ENCODE results near the gene TTC7B. TPM values are rescaled to one million over a fixed set of nuclear protein-coding genes. Genes with fewer than 3 reads are reported as not detected.

Gene TTC7B
- total RNA-seq, 4 donors from 2014 or later, result 3.3 to 18.1 (median 10.0) TPM

DNA sequence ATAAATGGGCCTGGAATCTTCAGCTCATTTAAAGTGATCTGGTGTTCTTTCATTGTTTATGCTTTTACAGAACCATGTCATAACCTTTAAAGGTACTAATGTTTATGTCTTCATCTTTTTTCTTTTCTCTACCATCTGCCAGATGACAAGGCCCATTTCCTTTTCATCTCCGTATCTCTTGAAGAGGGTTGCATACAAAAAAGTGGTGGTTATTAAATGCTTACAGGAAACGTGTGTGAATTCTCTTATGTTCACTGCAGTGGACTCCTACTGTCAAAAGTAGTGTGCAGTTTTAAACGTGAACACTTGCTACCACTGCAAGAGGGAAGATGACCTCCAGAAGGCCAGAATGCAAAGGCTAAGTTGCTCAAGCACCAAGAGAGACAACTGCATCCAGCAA is 91.4 kb downstream of the TTC7B start:
- H3K36me3 ChIP-seq, result peaks cover 0 to 4% (median 0%) of the 10 kb centered on the region in 3 donors
- H3K27ac ChIP-seq, result no peak overlapping the region
- peaks cover 0 to 16% (median 0%) of the 10 kb centered on the region in 3 donors for H3K4me1 ChIP-seq
- 78% methylated on average over 2 to 3 of the region's 3 CpGs for WGBS, 2 donors
- H3K4me3 ChIP-seq, result no peak overlapping the region
- no peak for DNase-seq
- TF ChIP-seq, protein P1, sequence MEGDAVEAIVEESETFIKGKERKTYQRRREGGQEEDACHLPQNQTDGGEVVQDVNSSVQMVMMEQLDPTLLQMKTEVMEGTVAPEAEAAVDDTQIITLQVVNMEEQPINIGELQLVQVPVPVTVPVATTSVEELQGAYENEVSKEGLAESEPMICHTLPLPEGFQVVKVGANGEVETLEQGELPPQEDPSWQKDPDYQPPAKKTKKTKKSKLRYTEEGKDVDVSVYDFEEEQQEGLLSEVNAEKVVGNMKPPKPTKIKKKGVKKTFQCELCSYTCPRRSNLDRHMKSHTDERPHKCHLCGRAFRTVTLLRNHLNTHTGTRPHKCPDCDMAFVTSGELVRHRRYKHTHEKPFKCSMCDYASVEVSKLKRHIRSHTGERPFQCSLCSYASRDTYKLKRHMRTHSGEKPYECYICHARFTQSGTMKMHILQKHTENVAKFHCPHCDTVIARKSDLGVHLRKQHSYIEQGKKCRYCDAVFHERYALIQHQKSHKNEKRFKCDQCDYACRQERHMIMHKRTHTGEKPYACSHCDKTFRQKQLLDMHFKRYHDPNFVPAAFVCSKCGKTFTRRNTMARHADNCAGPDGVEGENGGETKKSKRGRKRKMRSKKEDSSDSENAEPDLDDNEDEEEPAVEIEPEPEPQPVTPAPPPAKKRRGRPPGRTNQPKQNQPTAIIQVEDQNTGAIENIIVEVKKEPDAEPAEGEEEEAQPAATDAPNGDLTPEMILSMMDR (IDR thresholded peaks at IDR 0.05), result no peak
- TF ChIP-seq POLR2A (IDR thresholded peaks at IDR 0.05), result no peak
- intact Hi-C loops (cut with DNase I), result no loop called here
- no peaks in the 10 kb centered on the region for H3K9me3 ChIP-seq
- H3K27me3 ChIP-seq, result no peaks in the 10 kb centered on the region

- Histone ChIP-seq H3K4me3 (no peak overlapping the region), H3K4me1 (peaks cover 0 to 16% (median 0%) of the 10 kb centered on the region in 3 donors), H3K27me3 (no peaks in the 10 kb centered on the region), H3K27ac (no peak overlapping the region), H3K36me3 (no peaks in the 10 kb centered on the region), H3K9me3 (no peaks in the 10 kb centered on the region)
- whole genome bisulfite sequencing, 2 donors, result 60 to 62% methylated on average over 2 of the region's 2 CpGs
- intact Hi-C loops (cut with DNase I), result no loop called here
- TF ChIP-seq, protein P1 (IDR thresholded peaks at IDR 0.05), result no peak
- no peak for TF ChIP-seq POLR2A (IDR thresholded peaks at IDR 0.05)
- DNase-seq, result no peak
Measured at GRCh38 chr14:90722590-90722989, 93.6 kb downstream of the TTC7B start.

GRCh38 chr14:90721619-90722305 is 94.5 kb downstream of the TTC7B start:
- H3K4me3 ChIP-seq, result no peak overlapping the region
- H3K4me1 ChIP-seq, result peaks cover 0 to 11% (median 0%) of the 10 kb centered on the region in 3 donors
- intact Hi-C loops (cut with DNase I), result no loop called here
- 86 to 88% methylated on average over 10 of the region's 10 CpGs for WGBS, 2 donors
- DNase-seq, result no peak
- H3K27me3 ChIP-seq, result no peaks in the 10 kb centered on the region
- TF ChIP-seq POLR2A (IDR thresholded peaks at IDR 0.05), result no peak
- TF ChIP-seq, protein P1 (IDR thresholded peaks at IDR 0.05), result no peak
- H3K27ac ChIP-seq, result no peak overlapping the region
- H3K9me3 ChIP-seq, result no peaks in the 10 kb centered on the region
- H3K36me3 ChIP-seq, result no peaks in the 10 kb centered on the region

DNA sequence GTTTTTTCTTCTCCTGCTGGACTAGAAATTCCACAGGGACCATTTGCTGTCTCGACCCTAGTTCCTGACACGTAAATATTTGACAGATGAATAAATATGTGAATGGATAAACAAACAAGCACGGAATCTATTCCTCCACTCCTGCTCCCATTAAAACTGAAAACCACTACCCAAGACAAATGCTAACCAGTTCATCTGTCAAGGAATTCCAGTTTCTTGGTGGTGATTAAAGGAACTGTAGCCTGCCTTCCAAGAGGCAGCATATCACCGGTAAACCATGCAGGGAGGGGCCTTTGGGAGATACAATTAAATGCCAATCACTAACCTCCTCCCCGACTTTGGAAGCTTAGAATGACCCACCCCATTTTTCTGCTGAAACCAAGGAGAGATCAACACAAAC is 95.4 kb downstream of the TTC7B start:
- Histone ChIP-seq H3K4me3 (no peak overlapping the region), H3K27me3 (no peaks in the 10 kb centered on the region), H3K27ac (no peak overlapping the region), H3K9me3 (no peaks in the 10 kb centered on the region), H3K4me1 (peaks cover 0 to 10% (median 0%) of the 10 kb centered on the region in 3 donors), H3K36me3 (no peaks in the 10 kb centered on the region)
- no peak for DNase-seq
- intact Hi-C loops (cut with DNase I), result no loop called here
- no peak for TF ChIP-seq POLR2A (IDR thresholded peaks at IDR 0.05)
- TF ChIP-seq, protein P1 (IDR thresholded peaks at IDR 0.05), result no peak
- WGBS, 2 donors, result 38 to 48% methylated on average over 4 to 5 of the region's 5 CpGs

GRCh38 chr14:90720336-90720735 is 95.9 kb downstream of the TTC7B start:
- H3K27ac ChIP-seq, result no peak overlapping the region
- no peak for DNase-seq
- H3K36me3 ChIP-seq, result no peaks in the 10 kb centered on the region
- intact Hi-C loops (cut with DNase I), result no loop called here
- H3K4me1 ChIP-seq, result peaks cover 0 to 12% (median 0%) of the 10 kb centered on the region in 3 donors
- no peaks in the 10 kb centered on the region for H3K27me3 ChIP-seq
- H3K4me3 ChIP-seq, result no peak overlapping the region
- H3K9me3 ChIP-seq, result no peaks in the 10 kb centered on the region
- no peak for TF ChIP-seq POLR2A (IDR thresholded peaks at IDR 0.05)
- TF ChIP-seq, protein P1 (IDR thresholded peaks at IDR 0.05), result no peak
- 71 to 82% methylated on average over 7 of the region's 7 CpGs for WGBS, 2 donors

Measured in esophagus squamous epithelium (tissue), 5 donors.